K562 (cell line): ENCODE measurements around the gene GPR68. TPM values are rescaled to one million over a fixed set of nuclear protein-coding genes. Genes with fewer than 3 reads are reported as not detected.
A peak's percentile ranks its signal among the peaks of the same experiment; 100 is the strongest.

Experiments used
- ATF4 ChIP-seq: fragments of 450-650 bp; formaldehyde crosslinking; IDR thresholded peaks from 2 replicates; pipeline ENCODE4 v1.4.0; 2022; ENCODE audit warnings: mild to moderate bottlenecking, moderate library complexity
- GTF2A2 ChIP-seq: IDR thresholded peaks from 2 replicates; pipeline ENCODE4 v1.6.1; 2016; ENCODE audit warnings: mild to moderate bottlenecking, missing genetic modification characterization, missing compliant biosample characterization
- HDAC3 ChIP-seq: fragments of 450-650 bp; IDR thresholded peaks from 2 replicates; pipeline ENCODE4 v1.6.1; 2018; ENCODE audit warnings: borderline replicate concordance, mild to moderate bottlenecking, moderate library complexity; ENCODE audit not compliant: partially characterized antibody
- HIVEP1 ChIP-seq: fragments of 250-450 bp; sonication (Bioruptor Pico); IDR thresholded peaks from 2 replicates; pipeline ENCODE4 v1.4.0; 2020; ENCODE audit warnings: mild to moderate bottlenecking
- MIER1 ChIP-seq: fragments of 450-650 bp; IDR thresholded peaks from 2 replicates; pipeline ENCODE4 v1.6.1; 2016; ENCODE audit warnings: antibody characterized with exemption, mild to moderate bottlenecking, low read depth
- MTA2 ChIP-seq: fragments of 450-650 bp; IDR thresholded peaks from 2 replicates; pipeline ENCODE4 v1.6.1; 2016; ENCODE audit warnings: low read depth
- MTA3 ChIP-seq: fragments of 450-650 bp; formaldehyde crosslinking; IDR thresholded peaks from 2 replicates; pipeline ENCODE4 v1.6.1; 2017; ENCODE audit warnings: mild to moderate bottlenecking, borderline replicate concordance
- NFIC ChIP-seq: fragments of 450-650 bp; IDR thresholded peaks from 2 replicates; pipeline ENCODE4 v1.6.1; 2017; ENCODE audit warnings: mild to moderate bottlenecking, inconsistent platforms
- NFIX ChIP-seq: fragments of 250-450 bp; sonication (Bioruptor Pico); IDR thresholded peaks from 2 replicates; pipeline ENCODE4 v1.4.0; 2020; ENCODE audit warnings: low read depth, mild to moderate bottlenecking, moderate library complexity
- RBBP5 ChIP-seq: fragments of 200-600 bp; sonication (generic); IDR thresholded peaks from 2 replicates; pipeline ENCODE4 v1.6.1; 2012; ENCODE audit warnings: borderline replicate concordance, mild to moderate bottlenecking, low read length, control low read depth, inconsistent platforms; ENCODE audit not compliant: insufficient read depth, poor library complexity, severe bottlenecking
- SIRT6 ChIP-seq: IDR thresholded peaks from one replicate; pipeline ENCODE4 v1.6.1; 2012; ENCODE audit warnings: low read depth, mild to moderate bottlenecking, control low read depth, inconsistent platforms, low read length, moderate library complexity
- STAT6 ChIP-seq: sonication (generic); formaldehyde crosslinking; IDR thresholded peaks from 2 replicates; pipeline ENCODE4 v1.8.1; 2023; ENCODE audit warnings: mild to moderate bottlenecking, missing genetic modification reagents
- TCFL5 ChIP-seq: fragments of 250-450 bp; sonication (Bioruptor Pico); conservative IDR thresholded peaks from 2 replicates; pipeline ENCODE4 v1.6.1; 2021; ENCODE audit warnings: mild to moderate bottlenecking, moderate library complexity, matching md5 sums
- ZNF146 ChIP-seq: IDR thresholded peaks from one replicate; pipeline ENCODE4 v1.6.1; 2018; ENCODE audit warnings: missing compliant biosample characterization; ENCODE audit not compliant: unreplicated experiment
- ZNF174 ChIP-seq: fragments of 250-450 bp; sonication (Bioruptor Pico); IDR thresholded peaks from 2 replicates; pipeline ENCODE4 v1.4.0; 2020; ENCODE audit warnings: mild to moderate bottlenecking
- ZNF175 ChIP-seq: fragments of 200-800 bp; sonication (Bioruptor generic); IDR thresholded peaks from 2 replicates; pipeline ENCODE4 v1.6.1; 2016; ENCODE audit warnings: low read depth, mild to moderate bottlenecking, missing genetic modification characterization, missing compliant biosample characterization
- ZNF239 ChIP-seq: fragments of 250-450 bp; sonication (Bioruptor Pico); IDR thresholded peaks from 2 replicates; pipeline ENCODE4 v1.4.0; 2020; ENCODE audit warnings: mild to moderate bottlenecking
- ZNF324 ChIP-seq: fragments of 250-450 bp; sonication (Bioruptor Pico); IDR thresholded peaks from 2 replicates; pipeline ENCODE4 v1.4.0; 2020; ENCODE audit warnings: mild to moderate bottlenecking
- ZNF740 ChIP-seq, 3 experiments: fragments of 200-800 bp in 1 of 3; sonication (Bioruptor generic) in 1 of 3; sonication (generic) in 1 of 3; formaldehyde crosslinking in 1 of 3; IDR thresholded peaks; 2 replicates each; pipeline versions ENCODE4 v1.6.1 to v1.8.0; 2016 to 2022; ENCODE audit warnings: mild to moderate bottlenecking in 2 of 3, missing compliant biosample characterization in 2 of 3, missing genetic modification characterization in 2 of 3, missing genetic modification reagents in 1 of 3
- polyA plus RNA-seq, 8 experiments: library from polyadenylated mRNA; depleted of rRNA in 4 of 8; stranded (reverse) in 5 of 8; unstranded in 3 of 8; fragments of >200 nt; fragmentation: Nextera tagmentation in 2 of 8; fragmentation: Illumina TruSeq in 1 of 8; extraction: Ambion mirVana in 2 of 8; extraction: Trizol in 1 of 8; gene quantifications; 2 replicates each; pipeline versions ENCODE4 v1.2.1 to v1.2.3, GENCODE V29; 2011 to 2014; ENCODE audit warnings: inconsistent platforms in 1 of 8, missing spikeins in 1 of 8
- total RNA-seq, 7 experiments: library from RNA; depleted of rRNA in 6 of 7; stranded (reverse); fragments of >200 nt in 6 of 7; fragmentation: Illumina TruSeq in 2 of 7; extraction: Trizol in 2 of 7; gene quantifications; 2 replicates each; pipeline versions ENCODE4 v1.2.1 to v1.2.3, GENCODE V29; 2011 to 2021; ENCODE audit warnings: low replicate concordance in 1 of 7

GPR68 gene
- total and polyA plus RNA-seq, 9 of the 15 experiments (the other 6 are each of a cell fraction or from before 2014, with no cell fraction given): 0.41 to 9.4 (median 3.7) TPM

GRCh38 chr14:91267965-91268437 lies 23.5 kb upstream of the GPR68 start (continued):
- no peak for TF ChIP-seq STAT6 (CRISPR knock-in tag)
- TF ChIP-seq ZNF324 (CRISPR knock-in tag): peak; percentile 64
- no peak for TF ChIP-seq ZNF146 (CRISPR knock-in tag)
- peak; percentile 39 for TF ChIP-seq NFIX
- peak; percentile 83 for TF ChIP-seq MTA3
- peak; percentile 92 for TF ChIP-seq ZNF239 (CRISPR knock-in tag)
- TF ChIP-seq RBBP5: no peak
- peak; percentile 99 for TF ChIP-seq ZNF175
- TF ChIP-seq HDAC3: peak; percentile 61
- TF ChIP-seq ZNF740 (CRISPR knock-in tag; IDR thresholded peaks at IDR 0.05): no peak
- peak in 1 of 2 experiments; percentile 97; a peak in 2 of 4 replicates for TF ChIP-seq ZNF740 (tag; IDR thresholded peaks at IDR 0.05)
- 0 out of 2 replicates have a peak, but pooled peaks have one; percentile 60 for TF ChIP-seq ZNF174
- TF ChIP-seq GTF2A2: peak; percentile 92
- TF ChIP-seq MIER1: no peak
- peak; percentile 96 for TF ChIP-seq HIVEP1 (CRISPR knock-in tag)
- TF ChIP-seq SIRT6: no peak
- TF ChIP-seq TCFL5 (CRISPR knock-in tag): peak; percentile 91
- peak; percentile 98 for TF ChIP-seq NFIC
- peak; percentile 96 for TF ChIP-seq ATF4 (CRISPR knock-in tag)
- peak; percentile 82 for TF ChIP-seq MTA2
